Activated CD8-positive, alpha-beta memory T cell treated with anti-CD3 and anti-CD28 coated beads, Interleukin-2, amount 50 U/mL, for 4 hours (primary cell): ENCODE data around the gene BPIFB6.
A peak's percentile ranks its signal among the peaks of the same experiment; 100 is the strongest.

Source experiments
- DNase-seq: peaks from one replicate; pipeline ENCODE4 v3.0.0-alpha.2; 2020

The BPIFB6 gene, protein sequence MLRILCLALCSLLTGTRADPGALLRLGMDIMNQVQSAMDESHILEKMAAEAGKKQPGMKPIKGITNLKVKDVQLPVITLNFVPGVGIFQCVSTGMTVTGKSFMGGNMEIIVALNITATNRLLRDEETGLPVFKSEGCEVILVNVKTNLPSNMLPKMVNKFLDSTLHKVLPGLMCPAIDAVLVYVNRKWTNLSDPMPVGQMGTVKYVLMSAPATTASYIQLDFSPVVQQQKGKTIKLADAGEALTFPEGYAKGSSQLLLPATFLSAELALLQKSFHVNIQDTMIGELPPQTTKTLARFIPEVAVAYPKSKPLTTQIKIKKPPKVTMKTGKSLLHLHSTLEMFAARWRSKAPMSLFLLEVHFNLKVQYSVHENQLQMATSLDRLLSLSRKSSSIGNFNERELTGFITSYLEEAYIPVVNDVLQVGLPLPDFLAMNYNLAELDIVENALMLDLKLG

DNA sequence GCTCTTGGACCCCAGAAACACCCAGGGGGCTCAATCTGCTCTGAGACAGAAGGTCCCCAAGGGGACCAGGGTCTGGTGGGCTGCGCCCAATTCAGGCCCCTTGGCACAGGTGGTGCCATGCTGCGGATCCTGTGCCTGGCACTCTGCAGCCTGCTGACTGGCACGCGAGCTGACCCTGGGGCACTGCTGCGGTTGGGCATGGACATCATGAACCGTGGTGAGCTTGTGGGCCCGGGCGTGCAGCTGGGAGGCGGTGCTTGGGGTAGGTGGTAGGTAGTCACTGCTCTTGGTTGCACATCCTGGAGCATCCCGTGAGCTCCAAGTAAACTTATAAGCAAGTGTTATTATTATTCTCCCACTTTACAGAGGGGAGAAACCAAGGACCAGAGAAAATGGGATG, at the start of gene BPIFB6:
BPIFB6 (plus strand) TSS at position 118 of the 400 bp plus-strand sequence; CDS start at position 118, 0 bp downstream.
- no peak for DNase-seq

DNA sequence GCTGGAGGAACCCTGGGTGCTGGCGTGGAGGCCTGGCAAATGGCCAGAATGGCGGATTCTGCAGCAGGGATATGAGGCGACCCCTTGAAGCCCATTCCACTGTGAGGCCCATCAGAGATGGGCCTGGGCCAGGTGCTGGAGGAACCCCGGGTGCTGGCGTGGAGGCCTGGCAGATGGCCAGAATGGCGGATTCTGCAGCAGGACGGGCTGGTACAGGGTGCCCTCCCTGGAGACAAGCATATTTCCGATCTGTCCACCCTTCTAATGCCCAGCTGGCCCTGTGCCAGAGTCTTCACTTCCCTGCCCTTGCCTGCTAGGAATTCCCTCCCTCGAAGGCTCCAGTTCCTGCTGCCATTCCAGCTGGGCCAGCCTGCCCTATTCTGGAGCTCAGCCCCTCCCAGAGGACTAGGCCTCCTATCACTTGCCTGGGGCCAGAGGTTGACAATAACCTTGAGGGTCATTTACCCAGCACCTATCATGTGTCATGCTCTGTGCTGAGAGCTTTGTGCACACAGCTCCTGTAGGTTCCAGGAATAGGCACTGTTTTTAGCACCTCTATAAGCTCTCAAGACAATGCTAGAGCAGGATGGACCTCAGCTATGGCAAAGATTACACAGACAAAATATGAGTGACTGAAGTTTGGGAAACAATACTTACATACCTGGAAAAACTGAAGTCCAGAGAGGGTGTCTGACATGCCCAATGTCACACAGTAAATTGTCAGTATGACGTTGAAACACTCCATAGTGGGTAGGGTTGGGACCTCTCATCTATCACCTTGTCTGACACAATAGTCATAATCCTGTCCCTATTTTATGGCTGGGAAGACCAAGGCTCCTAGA, 48.6 kb upstream of the BPIFB6 start:
- no peak for DNase-seq

DNA sequence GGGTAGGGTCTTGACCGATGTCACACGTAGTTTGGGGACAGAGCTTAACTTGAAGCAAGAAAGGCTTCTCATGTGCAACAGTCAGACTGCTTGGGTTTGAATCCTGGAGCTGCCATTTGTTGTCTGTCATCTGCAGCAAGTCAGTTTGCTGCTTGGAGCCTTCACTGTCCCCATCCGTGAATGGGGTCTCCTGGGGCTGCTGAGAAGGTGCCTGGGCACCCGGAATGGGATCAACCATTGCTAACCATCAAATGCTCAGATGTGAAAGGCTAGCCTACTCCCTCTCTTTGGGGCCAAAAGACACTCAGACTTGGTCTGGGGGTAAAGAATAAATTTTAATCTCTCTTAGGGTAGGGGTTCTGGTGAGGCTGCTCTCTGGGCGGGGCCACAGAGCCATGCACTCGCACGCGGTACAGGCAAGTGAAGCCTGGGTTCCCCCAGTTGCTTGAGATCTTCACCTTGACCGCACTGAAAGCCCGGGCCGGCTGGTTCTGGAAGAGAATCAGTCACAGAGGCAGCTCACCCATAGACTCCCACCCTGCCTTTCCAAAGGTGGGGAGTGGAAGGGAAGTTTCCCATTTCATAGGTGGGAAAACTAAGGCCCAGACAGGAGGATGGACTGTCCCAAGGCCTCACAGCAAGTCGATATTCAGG, 47.9 kb upstream of the BPIFB6 start:
- DNase-seq: no peak

DNA sequence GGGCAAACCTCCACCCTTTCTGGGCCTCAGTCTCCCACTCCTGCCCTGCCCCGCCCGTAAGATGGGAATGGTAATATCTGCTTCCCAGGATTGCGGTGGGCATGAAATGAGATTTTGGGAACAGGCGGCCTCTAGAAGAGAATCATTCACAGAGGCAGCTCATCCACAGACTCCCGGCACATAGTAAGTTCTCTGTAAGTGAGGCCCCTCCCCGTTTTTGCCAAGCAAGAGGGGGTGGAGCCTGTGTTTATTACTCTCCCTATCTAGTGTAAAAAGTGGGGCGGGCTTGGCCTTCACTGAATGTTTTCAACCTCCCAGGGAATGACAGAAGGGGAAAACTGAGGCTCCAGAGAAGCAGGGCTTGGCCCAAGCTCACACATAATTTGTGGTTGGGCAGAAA, 47.3 kb upstream of the BPIFB6 start:
- no peak for DNase-seq

DNA sequence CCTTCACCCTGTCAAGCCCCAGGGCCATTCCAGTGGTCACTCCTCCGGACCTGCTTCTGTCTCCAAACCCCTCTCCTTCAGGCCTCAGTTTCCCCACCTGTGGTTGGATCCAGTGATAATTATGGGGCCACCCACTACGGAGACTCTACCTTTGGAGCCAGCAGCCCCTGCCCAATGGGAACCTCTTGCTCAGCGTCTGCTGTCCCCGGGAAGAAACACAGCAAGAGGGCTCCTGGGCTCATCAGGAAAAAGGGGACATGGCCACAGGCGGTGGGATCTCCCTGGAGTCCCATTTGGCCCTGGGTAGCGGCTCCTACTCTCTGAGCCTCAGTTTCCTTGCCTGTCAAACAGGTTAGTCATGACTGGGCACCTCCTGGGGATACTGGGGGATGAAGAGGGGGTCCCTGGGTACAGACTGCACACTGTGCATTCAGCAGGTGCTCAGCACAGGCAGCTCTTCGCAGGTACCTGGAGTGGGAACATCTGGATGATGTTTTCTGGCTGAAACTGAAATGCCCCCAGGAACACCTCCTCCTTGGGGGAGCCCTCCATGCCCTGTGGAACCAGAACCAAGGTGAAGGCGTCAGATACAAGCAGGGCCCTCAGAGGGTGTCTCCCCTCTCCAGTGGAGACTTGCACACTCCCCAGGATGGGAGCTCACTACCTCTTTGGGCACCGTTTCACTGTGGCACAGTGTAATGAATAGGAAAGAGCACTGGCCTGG, 46.7 kb upstream of the BPIFB6 start:
- DNase-seq: no peak

DNA sequence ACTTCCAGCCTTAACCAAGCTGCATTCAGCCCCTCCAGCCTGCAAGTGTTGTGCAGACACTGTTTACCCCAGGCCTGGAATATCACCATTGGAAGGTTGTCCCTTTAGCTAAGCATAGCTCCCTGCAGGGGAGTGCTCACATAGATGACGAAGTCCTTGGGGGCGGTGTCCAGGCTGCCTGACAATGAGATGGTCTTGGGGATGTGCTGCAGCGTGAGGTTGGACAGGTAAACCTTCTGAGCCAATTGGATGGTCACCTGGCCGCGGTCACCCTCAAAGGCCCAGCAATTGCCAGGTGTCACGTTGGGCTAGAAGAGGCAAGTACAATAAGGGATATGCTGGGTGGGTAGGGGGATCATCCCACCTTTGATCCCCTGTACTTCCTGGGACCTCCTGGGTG, 45.9 kb upstream of the BPIFB6 start:
- no peak for DNase-seq

DNA sequence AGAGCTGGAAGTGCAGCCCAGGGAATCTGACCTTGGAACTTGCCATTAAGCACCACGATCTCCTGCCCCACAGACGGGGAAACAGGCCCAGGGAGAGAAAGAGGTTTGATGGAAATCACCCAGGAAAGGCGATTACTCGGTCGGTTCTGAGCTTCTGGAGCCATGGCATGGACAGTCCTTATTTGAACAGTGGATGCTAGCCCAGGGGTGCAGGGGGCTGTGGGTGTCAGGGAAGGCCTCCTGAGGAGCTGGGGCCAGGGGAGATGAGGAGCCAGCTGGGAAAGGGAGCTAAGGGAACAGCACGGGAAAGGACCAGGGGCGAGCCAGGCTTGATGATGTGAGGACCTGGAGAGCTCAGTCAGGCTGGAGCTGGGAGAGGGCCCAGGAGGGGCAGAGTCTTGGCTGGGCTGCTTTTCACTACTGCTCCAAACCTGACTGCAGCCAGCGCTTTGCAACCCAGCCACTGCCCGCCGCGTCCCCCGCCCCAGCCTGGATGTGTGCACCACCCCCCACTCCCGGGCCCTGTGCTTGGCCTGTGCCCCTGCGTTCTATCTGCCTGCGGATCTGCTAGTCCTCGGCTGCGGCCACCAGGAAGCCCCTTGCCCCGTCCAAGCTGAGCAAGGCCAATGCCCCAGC, 45.0 kb upstream of the BPIFB6 start:
- DNase-seq: no peak

DNA sequence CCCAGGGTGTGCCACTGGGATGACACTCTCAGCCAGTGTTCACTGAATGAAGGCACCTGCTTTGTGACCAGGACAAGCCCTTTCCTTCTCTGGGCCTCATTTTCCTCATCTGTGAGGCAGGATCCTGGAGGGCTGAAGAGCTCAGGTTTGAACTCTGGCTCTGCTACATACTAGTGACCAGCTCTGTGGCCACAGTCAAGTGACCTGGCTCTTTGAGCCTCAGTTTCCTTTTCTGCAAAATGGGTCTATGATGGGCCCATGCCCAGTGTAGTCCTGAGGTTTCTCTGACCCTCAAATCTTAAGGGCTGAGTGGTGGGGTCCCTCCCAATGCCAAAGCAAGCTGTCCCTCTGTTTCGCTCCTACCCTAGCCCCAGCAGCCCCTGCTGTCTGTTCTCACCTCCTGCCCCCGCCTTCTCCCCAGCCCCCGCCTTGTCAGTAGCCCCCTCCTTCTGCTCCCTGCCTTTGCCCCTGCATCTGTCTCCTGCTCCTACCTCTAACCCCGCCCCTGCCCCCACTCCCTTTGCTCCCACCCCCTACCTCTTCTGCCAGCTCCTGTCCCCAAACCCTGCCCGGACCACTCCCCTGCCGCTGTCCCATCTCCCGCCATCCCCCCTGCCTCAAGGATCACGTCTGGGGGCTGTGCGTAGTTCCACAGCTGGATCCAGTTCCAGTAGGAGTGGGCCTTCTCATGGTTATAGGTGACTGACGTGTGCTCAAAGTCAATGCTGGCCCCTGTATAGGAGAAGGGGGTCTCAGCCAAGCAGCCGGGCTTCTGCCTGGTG, 44.2 kb upstream of the BPIFB6 start:
- DNase-seq: no peak

DNA sequence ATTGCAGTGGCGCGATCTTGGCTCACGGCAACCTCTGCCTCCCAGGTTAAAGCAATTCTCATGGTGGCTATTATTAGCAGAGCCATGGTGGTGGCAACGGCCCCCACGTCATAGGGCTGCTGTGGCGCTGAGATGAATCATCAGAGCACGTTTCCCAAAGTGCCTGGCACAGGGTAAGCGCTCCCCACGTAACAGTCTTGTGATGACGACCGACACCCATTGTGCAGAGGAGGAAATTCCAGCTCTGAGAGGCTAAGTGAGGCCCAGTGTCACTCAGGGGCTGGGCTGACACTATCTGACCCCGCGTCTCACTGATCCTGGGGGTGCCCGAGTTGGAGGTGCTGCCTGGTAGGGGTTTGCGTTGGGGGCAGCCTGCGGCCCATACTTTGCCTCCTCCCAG, 43.4 kb upstream of the BPIFB6 start:
- no peak for DNase-seq

DNA sequence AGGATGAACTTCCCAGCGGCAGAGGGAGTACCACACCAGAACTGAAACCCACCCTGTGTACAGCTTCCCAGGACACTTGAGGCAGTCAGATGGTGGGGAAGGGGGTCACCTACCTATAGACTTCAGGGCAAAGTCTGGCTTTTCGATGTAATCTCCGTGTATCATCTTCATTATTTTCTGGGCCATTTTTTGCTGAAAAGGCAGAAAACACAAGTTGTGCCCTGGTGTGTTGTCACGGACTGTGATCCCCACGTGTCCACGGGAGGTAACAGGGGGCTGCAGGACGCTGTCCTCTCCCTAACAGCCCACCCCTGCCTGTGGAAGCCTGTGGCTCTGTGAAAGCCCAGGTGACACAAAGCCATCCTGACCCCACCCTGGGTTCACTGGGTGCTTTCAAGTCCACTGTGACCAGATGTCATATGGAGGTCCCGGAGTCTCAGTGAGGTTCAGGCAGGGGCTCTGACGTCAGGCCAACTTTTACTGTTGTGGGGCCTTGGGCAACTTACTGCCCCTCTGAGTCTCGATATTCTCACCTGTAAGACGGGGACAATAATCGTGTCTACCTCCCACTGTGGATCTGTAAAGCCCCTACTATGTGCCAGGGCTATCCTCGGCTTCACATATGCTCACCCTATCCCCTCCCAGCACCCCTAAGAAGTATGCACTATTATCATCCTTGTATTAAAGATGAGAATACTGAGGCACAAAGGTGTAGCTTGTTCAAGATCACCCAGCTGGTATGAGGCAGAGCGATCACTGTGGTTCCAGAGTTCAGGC, 41.8 kb upstream of the BPIFB6 start:
- no peak for DNase-seq

DNA sequence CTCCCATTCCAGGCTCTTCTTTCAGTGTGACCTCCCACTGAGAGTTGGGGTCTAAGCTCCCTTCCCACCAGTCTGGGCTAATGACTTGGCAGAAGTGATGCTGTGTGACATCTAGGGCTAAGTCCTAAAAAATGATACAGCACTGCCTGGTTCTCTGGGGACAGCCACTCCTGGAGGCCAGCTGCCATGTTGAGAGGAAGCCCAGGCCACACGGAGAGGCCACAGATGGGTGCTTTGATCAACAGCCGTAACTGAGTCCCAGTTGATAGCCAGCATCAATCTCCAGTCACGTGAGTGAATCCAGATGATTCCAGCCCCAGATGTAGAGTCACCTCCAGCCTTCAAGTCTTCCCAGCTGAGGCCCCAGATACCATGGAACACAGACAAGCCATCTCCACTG, 41.0 kb upstream of the BPIFB6 start:
- DNase-seq: no peak

DNA sequence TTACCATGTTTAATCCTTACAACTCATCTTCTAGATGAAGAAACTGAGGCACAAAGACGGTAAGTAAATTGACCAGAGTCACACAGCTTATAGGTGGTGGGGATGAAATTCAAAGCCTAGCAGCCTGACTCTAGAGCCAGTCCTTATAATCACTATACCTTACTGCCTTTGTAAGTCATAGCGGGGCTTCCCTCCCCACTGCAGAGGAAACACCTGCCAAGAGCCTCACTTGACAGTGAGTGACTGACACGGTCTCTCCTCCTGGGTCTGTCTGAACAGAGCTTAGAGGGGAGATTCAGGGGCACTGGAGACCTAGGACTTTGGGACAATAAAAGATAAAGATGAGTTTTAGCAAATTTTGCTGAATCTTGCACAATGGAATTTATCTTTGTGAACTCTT, 40.1 kb upstream of the BPIFB6 start:
- DNase-seq: no peak

DNA sequence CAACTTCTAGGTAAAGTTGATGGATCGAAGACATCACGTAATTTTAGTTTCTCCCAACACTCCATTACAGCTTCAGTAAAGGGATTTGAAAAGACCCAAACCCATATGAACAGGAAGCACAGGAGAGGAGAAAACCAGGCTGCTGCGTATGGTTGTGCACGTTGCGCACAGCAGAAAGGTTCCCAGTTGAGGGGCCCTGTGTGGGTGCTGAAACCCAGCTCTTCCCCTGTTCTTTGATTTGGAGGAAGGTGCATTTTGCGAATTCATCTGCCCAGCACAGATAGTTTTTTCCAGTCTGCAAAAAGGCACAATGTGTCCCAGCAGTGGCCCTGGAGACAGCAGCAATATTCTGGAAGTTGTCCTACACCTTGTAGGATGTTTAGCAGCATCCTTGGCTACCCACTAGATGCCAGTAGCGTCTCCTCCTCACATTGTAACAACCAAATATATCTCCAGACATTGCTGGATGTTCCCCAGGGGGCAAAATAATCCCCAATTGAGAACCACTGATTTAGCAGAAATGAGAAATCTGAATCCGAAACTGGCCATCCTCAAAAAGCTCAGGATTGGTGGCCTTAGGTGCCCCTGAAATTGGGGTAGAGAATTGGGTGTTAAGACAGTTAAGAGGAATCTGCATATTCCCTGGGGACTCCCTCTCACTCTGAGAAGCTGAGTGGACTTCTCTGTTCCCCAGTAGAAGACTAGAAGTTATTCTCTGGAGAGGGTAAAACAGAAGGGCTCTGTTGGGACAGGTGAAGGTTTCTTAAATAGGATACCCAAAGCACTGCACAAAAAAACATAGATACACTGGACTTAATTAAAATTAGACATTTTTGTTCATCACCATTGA, 39.4 kb upstream of the BPIFB6 start:
- no peak for DNase-seq

DNA sequence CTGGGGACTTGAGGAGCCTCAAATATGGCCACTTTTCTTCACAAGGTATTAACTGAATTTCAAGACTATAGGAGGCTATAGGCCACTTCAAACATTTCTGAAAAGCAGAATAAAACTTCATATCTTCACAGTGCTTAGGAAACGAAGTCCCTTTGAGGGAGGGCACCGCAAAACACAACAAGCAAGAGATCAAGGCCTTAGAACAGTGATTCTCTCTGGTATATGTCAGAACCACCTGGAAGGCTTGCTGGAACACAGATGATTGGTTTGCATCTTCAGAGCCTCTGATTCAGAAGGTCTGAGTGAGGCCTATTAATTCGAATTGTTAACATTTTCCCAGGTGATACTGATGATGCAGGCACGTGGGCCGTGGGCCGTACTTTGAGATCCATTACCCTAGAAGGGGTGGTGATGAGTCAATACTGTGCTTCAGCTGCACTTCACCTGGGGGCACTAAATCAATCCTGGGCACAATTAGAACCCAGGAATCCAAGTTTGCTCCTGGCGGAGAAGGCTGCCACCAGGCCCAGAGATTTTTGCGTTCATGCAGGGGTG, 37.9 kb upstream of the BPIFB6 start:
- DNase-seq: peak; percentile 45

DNA sequence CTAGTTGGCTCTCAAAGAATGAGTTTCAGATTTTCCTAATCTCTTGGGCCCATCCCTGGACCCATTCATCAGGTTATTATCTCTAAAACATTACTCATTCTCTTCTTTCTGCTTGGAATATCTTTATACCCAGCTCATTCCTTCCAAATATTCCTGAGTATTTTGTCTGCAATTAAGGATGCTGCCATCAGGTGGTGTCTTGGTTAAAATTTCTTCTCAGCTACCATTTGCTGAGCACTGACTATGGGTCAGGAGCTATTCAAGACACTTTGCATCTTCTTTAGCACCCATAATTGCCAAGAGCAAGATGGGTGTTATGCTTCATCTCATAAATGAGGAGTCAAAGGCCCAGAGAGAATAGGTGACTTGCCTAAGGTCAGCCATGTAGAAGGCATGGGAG, 35.6 kb upstream of the BPIFB6 start:
- no peak for DNase-seq

DNA sequence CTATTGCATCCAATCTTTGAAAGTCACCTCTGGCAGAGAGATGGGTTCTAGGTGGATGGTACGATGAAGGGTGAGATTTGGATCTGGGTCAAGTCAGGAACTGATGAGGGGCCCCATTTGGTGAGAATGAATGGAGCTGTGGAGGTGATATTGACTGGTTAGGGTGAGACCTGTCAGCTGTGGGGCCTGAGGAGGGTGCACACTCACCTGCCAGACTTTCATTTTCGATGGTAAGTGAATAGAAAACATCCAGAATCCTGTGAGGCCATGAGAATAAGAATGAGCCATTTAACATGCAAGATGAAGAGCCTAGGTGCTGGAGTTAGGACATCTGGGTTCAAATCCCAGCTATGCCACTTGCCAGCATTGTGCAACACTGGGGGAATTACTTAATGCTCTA, 34.0 kb upstream of the BPIFB6 start:
- no peak for DNase-seq

DNA sequence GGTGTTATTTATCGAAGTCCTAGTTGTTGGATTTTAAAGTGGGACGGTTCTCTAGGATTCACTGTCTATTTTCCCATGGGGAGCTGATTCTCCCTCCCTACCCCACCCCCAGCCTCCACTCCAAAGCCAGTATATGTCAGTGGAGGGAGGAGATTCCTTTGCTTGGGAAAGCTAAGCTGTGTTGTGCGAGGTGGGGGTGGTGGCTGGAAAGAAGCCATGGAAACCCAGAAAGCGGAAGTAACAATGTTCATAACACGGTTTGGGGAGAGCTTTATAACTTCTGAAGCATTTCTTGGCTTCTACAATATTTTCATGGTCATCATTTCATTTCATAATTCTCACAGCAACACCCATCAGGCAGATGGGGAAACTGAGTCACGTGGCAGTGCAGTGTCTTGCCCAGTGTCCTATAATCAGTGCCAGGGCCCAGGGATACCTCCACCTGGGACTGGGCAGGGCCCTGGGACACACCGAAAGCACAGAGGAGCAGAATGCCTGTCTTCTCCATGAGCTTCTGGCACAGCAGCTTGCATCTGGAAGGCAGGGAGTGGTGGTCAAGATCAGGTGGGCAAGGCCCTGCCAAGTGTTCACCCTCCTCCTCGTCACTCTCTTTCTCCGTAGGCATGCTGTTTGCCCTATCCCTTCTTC, 31.7 kb upstream of the BPIFB6 start:
- no peak for DNase-seq

DNA sequence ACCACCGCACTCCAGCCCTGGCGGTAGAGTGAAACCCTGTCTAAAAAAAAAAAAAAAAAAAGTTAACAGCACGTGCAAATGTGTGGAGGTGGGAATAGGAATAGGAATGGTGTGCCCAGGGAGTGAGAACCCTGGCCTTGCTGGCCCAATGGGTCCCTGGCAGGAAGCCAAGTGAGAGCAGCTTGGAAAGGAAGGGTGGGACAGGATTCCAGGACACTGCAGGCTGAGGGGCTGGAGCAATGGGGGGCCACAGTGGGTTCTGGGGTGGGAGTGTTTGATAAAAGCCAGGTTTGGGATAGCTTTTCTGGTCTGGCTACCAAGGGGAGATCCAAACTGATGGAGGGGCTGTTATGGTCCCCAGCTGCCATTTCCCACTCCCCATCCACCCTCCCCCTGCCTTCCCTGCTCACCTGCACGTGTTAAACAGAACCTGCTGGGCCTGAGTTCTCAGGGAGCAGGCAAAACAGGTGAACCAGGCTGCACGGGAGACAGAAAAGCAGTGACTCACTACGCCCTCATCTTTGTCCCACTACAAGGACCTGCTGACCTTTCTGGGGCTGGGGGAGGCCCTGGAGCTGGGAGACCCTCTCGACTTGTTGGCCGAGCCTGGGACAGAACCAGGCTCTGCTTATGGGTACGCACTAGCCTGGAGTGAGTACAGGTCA, 30.5 kb upstream of the BPIFB6 start:
- DNase-seq: no peak
